ENCODE results near the gene CA9. TPM values are rescaled to one million over a fixed set of nuclear protein-coding genes. Genes with fewer than 3 reads are reported as not detected.
A peak's percentile ranks its signal among the peaks of the same experiment; 100 is the strongest.

CA9 gene
- total and polyA plus RNA-seq, 2 experiments from 2014 or later = 0.27 to 2.1 TPM

DNA sequence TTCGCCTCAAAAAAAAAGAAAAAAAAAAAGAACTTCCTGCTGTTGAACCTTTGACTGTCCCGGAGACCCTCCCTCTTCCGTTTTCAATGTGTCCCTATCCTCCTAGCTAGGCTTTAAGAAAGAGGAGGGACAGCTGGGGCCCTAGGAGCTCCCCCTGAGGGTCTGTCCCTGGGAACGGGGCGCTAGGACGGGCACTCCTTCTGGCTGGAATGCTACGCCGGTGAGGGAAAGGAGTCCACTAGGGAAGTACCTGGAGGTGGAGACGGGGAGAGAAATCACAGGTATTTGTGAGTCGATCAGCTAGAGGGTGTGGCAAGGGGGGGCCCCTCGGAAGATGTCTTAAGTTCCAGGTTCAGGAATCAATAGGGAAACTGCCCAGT is 27.6 kb upstream of the CA9 start:
- Histone ChIP-seq H4K20me1 (ENCODE audit: insufficient read depth, poor library complexity, severe bottlenecking) (no peaks in the 10 kb centered on the region), H3K4me1 (ENCODE audit: insufficient read depth) (peaks cover 14% of the 10 kb centered on the region), H2AFZ (peak overlapping the region; percentile 86), H3K4me2 (peak overlapping the region; percentile 85), H3K9me3 (ENCODE audit: low read depth) (no peaks in the 10 kb centered on the region), H3K79me2 (no peaks in the 10 kb centered on the region), H3K27ac (peak overlapping the region; percentile 98), H3K4me3 (peak overlapping the region; percentile 68), H3K9me2 (replicated peaks; ENCODE audit: insufficient read depth) (no peaks in the 10 kb centered on the region), H3K27me3 (no peaks in the 10 kb centered on the region), H3K36me3 (replicated peaks; ENCODE audit: insufficient read depth, low read depth) (no peaks in the 10 kb centered on the region)
- WGBS (ENCODE audit: low lambda C conversion rate, missing lambda C conversion rate) = 2% methylated on average over 11 of the region's 11 CpGs
- DNase-seq (ENCODE audit: low spot score) = peak; percentile 83
- TF ChIP-seq EZH2phosphoT487 (IDR thresholded peaks at IDR 0.05; ENCODE audit: low read depth, severe bottlenecking, unreplicated experiment) = no peak
- TF ChIP-seq, protein P1, sequence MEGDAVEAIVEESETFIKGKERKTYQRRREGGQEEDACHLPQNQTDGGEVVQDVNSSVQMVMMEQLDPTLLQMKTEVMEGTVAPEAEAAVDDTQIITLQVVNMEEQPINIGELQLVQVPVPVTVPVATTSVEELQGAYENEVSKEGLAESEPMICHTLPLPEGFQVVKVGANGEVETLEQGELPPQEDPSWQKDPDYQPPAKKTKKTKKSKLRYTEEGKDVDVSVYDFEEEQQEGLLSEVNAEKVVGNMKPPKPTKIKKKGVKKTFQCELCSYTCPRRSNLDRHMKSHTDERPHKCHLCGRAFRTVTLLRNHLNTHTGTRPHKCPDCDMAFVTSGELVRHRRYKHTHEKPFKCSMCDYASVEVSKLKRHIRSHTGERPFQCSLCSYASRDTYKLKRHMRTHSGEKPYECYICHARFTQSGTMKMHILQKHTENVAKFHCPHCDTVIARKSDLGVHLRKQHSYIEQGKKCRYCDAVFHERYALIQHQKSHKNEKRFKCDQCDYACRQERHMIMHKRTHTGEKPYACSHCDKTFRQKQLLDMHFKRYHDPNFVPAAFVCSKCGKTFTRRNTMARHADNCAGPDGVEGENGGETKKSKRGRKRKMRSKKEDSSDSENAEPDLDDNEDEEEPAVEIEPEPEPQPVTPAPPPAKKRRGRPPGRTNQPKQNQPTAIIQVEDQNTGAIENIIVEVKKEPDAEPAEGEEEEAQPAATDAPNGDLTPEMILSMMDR (IDR thresholded peaks at IDR 0.05; ENCODE audit: poor library complexity) = peak; percentile 32

DNA sequence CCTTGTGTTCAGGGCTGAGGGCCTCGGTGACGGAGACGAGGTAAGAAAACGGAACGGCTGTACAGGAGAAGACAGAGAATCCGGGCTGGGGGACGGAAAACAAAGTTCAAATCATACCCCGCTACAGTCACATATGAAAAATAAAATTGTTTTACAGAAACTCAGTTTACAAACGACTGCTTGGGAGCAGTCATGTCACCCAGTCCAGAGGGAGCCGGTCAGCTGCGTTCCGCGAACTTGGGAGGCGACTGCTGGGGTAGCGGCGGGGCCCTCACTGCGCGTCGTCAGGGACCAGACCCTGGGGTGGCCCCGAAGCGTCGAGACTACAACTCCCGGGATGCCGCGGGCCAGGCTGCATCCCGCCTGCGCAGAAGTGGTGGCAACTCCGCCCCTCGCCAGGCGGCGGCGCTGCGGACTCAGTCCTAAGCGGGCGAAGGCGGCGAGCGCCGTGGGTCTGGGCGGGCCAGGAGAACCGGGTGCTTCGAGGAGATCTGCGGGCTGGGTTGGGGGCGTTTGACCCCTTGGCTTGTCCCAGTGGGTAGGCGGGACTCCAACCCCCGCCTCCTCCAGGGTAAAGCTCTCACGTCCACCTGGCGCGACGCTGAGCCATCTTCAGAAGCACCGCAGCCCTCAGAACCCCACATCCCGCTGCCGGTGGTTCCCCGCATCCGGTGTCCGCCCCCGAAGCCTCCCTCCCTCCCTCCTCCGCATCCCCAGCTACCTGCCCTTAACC is 27.0 kb upstream of the CA9 start:
- TF ChIP-seq, protein P1 (IDR thresholded peaks at IDR 0.05; ENCODE audit: poor library complexity) = peak; percentile 97
- TF ChIP-seq EZH2 (IDR thresholded peaks at IDR 0.05; ENCODE audit: borderline replicate concordance) (no peak), EZH2phosphoT487 (IDR thresholded peaks at IDR 0.05; ENCODE audit: low read depth, severe bottlenecking, unreplicated experiment) (no peak)
- Histone ChIP-seq H3K36me3 (replicated peaks; ENCODE audit: insufficient read depth, low read depth) (no peaks in the 10 kb centered on the region), H3K4me3 (peak overlapping the region; percentile 68), H3K27me3 (no peaks in the 10 kb centered on the region), H3K79me2 (no peaks in the 10 kb centered on the region), H3K4me1 (ENCODE audit: insufficient read depth) (peaks cover 14% of the 10 kb centered on the region), H3K9me3 (ENCODE audit: low read depth) (no peaks in the 10 kb centered on the region), H4K20me1 (ENCODE audit: insufficient read depth, poor library complexity, severe bottlenecking) (no peaks in the 10 kb centered on the region), H3K4me2 (peak overlapping the region; percentile 85), H2AFZ (peak overlapping the region; percentile 91), H3K9me2 (replicated peaks; ENCODE audit: insufficient read depth) (no peaks in the 10 kb centered on the region), H3K27ac (peak overlapping the region; percentile 98)
- peak; percentile 97 for DNase-seq (ENCODE audit: low spot score)
- 3% methylated on average over 43 of the region's 58 CpGs for WGBS (ENCODE audit: low lambda C conversion rate, missing lambda C conversion rate)

DNA sequence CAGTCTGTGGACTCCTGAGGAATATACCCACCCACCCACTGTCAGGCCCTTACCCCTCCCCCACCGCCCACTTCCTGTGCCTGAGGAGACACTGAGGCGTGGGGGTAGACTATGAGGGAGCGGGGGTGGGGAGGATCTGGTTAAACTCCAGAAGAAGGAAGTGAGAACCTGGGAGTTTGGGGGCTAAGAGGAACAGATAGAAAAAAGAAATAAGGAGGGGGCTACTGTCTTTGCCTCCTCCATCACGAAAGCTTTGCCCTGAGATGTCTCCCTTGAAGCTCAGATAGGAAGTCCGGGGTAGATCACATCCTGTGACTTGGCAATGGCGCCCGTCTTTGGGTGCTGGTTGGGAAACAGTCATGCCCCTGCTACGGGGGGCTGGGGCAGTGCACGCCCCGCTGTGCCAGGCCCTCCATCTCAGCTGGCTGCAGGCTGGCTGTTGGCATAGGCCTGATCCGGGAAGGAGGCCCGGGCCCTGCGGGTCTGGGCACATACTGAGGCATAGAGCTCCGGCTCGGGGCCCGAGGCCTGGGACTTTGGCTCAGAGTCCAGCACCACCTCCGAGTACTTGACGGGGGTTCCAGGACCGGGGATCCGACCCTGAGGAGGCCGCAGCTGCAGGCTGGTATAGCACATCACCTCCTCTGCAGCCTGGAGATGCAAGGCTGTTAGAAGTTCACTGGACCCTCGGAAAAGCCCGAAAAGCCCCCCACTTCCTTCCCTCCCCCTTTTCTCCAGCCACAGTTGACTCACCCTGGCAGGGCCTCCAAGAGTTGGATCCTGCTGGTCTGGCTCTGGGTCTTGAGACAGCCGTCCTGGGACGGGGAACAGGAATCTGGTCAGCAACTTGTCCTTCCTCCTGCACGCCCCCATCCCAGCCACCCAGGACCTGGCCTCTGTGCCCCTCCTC is 24.0 kb upstream of the CA9 start:
- 89% methylated on average over 26 of the region's 26 CpGs for WGBS (ENCODE audit: low lambda C conversion rate, missing lambda C conversion rate)
- Histone ChIP-seq H3K4me2 (no peak overlapping the region), H3K4me1 (ENCODE audit: insufficient read depth) (peaks cover 19% of the 10 kb centered on the region), H3K4me3 (no peak overlapping the region), H2AFZ (no peak overlapping the region), H3K79me2 (no peaks in the 10 kb centered on the region), H3K9me2 (replicated peaks; ENCODE audit: insufficient read depth) (no peaks in the 10 kb centered on the region), H3K27me3 (no peaks in the 10 kb centered on the region), H3K36me3 (replicated peaks; ENCODE audit: insufficient read depth, low read depth) (no peaks in the 10 kb centered on the region), H3K27ac (no peak overlapping the region), H3K9me3 (ENCODE audit: low read depth) (no peaks in the 10 kb centered on the region), H4K20me1 (ENCODE audit: insufficient read depth, poor library complexity, severe bottlenecking) (no peaks in the 10 kb centered on the region)
- DNase-seq (ENCODE audit: low spot score) = no peak
- TF ChIP-seq EZH2 (IDR thresholded peaks at IDR 0.05; ENCODE audit: borderline replicate concordance) = no peak
- TF ChIP-seq, protein P1 (IDR thresholded peaks at IDR 0.05; ENCODE audit: poor library complexity) = no peak
- no peak for TF ChIP-seq EZH2phosphoT487 (IDR thresholded peaks at IDR 0.05; ENCODE audit: low read depth, severe bottlenecking, unreplicated experiment)
